ENCODE data around the gene SPSB4. TPM values are rescaled to one million over a fixed set of nuclear protein-coding genes. Genes with fewer than 3 reads are reported as not detected.

SPSB4 gene
- total RNA-seq = 7.2 TPM

DNA sequence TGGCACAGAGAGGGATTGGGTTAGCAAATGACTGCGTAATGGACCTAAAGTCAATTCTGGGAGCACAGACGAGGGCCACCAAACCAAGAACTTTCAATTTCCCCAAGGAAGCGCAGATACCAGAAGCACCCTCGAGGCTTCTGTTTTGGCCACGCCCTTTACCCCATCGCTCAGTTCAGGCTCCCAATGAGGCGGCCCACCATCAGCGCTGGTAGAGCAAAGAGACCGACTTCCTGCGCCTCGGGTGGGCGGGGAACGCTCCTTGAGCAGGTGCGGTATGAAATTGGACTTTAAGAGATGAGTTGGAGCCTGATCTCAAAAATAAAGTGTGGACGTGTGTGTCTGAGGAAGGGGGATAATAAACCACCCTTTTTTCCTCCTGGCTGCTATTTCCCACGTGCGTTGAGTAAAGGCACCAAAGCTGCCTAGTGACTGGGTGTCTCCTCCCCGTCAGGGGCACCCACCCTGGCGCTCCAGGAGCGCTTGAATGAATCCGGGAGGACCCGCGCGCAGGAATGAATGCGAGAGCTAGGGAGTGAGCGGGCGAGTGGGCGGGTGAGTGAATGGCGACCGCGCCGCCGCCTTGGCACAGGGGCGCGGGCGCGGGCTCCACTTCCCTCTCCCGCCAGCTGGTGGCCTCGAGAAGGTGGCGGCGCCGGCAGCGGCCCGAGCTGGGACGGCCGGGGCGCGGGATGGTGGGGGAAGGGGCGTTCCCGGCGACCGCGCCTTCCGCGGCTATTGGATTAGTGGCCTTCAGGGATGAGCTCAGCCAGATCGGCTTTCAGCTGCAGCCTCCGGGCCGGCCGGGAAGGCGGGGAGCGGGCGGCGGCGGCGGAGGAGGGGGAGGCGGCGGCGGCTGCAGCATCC, at the start of gene SPSB4:
Gene SPSB4, plus strand, starts transcription at position 772 of the 867 bp plus-strand sequence. CDS start 14,758 bp downstream, outside the sequence.

Other genes starting within 250 kb of the SPSB4 start
- 150 TPM for gene SLC25A36, start 109.5 kb upstream of the SPSB4 start, total RNA-seq
- gene PXYLP1, start 180.5 kb downstream of the SPSB4 start, total RNA-seq = 41.5 TPM

All from diencephalon (tissue), 1 donor.